HUDEP-2 (cell line): Measurements from ENCODE around the gene SLC15A1.
A peak's percentile ranks its signal among the peaks of the same experiment; 100 is the strongest.

Experiments
- DNase-seq, 76 experiments: peaks; one replicate each; lab custom pipeline; 2025; ENCODE audit not compliant: unreplicated experiment in 76 of 76; lab: John Stamatoyannopoulos, UW

The SLC15A1 gene, protein sequence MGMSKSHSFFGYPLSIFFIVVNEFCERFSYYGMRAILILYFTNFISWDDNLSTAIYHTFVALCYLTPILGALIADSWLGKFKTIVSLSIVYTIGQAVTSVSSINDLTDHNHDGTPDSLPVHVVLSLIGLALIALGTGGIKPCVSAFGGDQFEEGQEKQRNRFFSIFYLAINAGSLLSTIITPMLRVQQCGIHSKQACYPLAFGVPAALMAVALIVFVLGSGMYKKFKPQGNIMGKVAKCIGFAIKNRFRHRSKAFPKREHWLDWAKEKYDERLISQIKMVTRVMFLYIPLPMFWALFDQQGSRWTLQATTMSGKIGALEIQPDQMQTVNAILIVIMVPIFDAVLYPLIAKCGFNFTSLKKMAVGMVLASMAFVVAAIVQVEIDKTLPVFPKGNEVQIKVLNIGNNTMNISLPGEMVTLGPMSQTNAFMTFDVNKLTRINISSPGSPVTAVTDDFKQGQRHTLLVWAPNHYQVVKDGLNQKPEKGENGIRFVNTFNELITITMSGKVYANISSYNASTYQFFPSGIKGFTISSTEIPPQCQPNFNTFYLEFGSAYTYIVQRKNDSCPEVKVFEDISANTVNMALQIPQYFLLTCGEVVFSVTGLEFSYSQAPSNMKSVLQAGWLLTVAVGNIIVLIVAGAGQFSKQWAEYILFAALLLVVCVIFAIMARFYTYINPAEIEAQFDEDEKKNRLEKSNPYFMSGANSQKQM

DNA sequence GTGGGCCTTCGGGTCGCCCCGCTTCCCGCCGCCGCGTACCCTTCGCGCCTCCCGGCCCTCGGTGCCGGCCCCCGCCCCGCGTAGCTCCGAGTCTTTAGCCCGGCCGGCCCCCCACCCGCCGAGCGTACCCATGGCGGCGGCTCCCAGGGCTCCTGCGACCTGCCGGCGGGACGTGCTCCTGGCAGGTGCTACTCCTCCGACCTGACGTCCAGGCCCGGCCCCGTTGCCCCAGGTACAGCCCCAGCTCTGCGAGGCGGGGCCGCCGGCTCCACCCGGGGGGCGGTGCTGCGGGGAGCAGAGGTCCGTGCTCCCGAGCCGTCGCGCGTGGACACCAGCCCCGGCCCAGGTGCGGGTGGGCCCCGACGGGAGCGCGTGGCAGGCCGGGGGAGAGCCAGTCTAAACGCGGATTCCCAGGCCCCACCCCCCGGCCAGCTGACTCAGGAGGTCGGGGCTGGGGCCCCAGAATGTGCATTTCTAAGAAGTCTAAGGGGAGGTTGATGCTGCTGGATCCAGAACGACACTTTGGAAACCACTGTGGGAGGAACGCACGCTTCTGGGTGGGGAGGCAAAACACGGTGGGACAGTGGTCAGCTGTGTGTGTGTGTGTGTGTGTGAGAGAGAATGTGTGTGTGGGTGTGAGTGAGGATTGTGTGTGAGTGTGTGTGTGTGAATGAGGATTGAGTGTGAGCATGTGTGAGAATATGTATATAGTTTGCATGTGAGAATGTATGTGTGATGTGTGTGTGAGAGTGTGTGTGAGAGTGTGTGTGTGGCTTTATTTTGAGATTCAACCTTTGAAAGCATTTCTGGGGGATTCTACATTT is at the start of gene SLC15A1:
TSS of gene SLC15A1 (minus strand) at position 206 of the 824 bp plus-strand sequence. CDS start at position 132, 74 bp downstream.
- DNase-seq = no peak

DNA sequence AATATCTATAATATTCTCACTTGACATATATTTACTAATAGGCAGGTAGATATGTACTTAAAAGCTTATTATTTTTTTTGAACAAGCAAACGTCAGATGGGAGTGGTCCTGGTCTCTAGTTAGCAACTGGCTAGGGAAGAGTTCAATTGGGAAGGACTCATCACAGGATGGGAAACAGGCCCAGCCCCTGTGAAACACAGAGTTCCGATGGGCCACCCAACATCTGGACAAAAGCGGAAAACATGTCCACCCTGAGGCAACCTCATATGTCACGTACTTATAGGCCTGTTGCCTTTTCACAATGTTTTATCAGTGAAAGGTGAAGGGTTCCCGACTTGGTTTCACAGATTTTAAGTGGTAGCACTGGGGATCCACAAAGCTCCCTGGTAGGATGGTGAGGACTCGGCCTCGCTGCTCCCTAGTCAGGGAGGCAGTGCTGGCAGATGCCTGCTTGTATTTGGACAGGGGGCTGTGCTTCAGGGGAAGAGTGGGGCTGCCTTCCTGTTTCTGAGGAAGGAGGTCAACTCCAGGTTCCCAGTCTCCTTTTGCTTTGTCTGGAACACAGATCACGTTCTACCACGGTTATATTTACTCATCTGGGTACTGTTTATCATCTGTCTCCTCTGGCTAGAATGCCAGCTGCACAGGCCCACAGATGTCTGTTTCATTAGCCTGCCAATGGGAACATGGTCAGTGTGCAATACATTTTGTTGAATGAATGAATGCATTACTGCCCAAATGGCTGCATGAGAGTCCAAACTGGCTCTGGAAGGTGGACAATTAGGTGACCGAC is 49.4 kb upstream of the SLC15A1 start:
- no peak for DNase-seq

DNA sequence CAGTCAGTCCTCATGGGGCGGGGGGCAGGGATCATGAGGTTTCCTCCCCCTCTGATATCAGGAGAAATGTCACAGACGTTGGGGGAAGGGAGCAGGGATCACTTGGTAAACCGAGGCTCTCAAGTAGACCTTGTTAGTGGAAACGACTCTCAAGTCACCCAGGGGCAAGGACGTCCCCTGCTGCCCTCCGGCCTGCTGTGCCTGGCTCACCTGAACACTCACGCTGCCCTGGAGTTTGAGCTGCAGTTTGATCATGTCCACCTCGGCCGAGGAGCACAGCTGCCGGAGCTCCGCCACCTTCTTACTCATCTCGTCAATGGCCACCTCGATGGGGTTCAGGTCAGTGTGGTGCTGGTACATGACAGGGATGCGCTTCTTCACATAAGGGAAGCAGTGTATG is 47.6 kb upstream of the SLC15A1 start:
- no peak for DNase-seq

DNA sequence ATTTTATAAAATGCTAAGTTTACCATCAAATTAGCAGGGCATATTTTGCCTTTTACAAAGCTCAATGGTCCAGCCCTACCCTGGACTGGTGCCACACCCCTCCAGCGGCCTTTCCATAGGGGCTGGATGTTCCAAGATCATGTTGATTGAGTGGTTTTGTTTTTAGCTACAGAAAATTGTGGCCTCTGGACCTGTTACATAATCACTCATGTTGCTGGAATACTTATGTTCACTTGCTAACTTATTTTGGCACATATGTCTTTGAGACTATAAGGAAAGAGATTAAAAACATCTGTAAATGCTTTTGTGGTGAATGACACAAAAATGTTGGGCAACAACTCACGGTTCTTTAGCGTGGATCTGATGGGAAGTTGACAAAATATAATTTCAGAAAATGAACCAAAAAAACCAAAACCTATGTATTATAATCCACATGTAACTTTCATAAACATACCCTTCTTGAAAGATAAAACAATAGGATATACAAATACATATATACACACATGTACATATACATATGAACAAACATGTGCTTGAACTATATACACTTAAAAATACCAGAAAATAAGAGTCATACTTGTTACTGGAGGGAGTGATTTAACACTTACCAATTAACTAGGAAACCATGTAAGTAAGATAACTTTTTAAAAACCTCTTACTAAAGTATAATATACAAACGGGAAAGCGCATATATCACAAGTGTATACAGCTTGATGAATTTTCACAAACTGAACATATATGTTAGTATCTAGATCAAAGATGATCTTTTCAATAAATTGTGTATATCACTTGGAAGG is 46.6 kb upstream of the SLC15A1 start:
- no peak for DNase-seq

DNA sequence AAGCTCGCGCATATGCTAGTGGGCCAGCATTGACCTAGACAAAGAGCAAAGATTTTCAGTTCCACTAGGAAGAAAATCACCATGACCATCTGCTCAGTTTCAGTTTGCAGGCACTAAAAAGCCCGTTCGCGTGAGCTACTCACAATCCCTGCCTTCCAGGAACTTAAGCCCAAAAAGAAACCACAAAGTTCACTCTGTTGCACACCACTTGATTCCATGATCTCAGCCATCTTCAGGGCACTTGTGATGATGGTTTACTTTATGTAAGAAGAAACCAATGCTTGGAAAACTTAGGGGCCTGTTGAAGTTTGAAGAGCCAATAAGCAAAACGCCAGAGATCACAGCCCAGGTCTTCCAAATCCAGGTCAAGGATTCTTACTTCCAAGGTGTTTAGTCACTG is 45.0 kb upstream of the SLC15A1 start:
- DNase-seq = no peak

DNA sequence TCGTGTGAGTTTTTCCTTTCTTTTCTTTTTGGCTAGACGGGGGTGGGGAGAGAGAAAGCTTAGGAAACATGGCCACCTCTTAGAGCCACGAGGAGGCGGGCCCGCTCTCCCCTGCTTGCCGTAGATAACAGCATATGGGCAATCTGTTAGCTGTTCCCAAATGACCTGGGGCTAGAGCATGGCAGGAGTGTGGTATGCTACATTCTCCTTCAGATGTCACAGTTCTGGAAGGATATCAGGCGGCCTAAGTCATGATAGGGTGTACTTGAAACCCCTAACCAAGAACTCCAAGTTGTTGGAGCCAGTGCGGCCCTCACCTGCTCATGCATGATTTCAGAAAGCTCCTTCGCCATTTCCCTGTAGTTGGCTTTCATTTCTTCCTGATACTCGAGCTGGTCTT is 44.3 kb upstream of the SLC15A1 start:
- DNase-seq = peak in 41 of 76 experiments; percentile 2 to 58 (median 22)

DNA sequence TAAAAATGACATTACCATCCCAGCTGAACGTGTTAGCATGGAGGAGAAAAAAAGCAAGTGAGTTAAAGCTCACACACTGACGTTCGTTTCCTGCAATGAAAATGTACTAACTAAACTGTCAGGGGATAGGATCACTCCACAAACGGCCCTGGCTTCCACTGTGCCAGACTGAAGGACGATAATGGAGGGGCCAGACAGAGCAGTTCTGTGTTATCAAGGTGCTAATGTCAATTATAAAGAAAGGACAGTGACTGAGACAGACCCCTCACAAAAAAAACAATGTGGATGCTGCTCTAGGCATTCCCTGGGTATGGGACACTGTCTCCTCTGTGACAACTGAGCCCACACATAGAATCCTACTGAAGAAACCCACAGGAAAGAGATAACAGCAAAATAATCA is 43.7 kb upstream of the SLC15A1 start:
- no peak for DNase-seq

DNA sequence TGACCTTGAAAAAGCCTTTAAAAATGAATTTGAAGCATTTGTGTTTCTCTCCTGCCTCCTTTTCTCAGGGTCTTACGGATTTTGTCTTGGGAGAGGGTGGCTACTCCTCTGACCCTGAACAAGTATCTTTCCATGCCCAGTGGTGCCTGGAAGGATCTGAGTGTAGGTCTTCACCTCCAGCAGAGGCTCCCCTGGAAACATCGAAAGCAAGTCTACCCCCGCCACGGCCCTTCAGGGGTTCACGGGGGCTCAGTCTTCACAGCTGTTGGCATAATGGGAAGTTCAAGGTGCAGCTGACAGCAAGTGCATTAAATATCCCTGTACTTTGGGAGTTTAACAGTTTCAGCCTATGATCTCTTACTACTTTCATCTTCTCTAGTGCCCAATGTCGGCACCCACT is 42.7 kb upstream of the SLC15A1 start:
- no peak for DNase-seq

DNA sequence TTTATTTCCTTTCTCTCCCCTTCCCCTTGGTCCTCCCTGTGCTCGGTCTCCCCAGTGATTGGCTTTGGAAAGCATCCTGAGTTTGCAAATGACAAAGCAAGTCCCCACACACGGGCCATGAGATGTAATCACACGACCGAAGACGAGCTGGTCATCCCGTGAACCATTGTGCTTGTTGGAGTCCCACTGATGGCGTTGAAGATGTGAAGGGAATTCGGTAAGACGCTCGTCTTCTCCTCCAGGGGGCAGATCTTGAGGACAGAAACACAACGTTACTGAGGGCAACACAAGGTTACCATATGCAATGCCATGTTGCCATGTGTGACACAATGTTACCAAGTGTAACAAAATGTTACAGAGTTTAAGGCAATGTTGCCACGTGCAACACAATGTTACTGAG is 42.0 kb upstream of the SLC15A1 start:
- DNase-seq = no peak

DNA sequence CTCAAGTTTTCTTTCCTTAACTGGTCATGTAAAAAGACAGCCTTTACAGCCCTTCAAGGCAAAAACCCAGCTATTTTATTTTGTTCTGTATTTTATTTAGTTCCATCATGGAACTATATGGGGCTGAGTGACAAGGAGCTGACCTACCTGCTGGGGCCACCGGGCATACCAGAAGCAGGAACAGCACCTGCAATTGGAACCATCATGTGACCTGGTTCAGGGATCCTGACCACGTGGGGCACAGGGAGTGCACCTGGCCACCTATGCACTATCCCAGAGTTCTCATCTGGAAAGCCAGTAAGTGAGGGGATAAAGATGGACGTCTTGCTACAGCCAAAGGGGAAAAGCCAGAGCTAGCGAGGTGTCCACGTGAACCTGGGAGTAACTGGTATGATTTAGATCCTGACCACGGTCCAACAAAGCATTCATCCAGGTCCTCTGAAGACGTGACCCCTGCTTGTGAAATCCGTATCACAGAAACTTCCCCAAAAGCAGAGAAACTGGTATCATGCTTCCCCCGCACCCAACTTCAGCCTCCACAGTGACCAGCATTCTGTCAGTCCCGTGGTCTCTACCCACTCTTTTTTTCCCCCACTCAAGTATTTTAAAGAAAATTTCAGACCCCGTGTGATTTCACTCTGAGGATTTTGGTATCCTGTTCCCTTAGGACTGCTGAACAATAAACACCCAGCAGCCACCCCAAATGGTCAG is 40.5 kb upstream of the SLC15A1 start:
- DNase-seq = no peak

DNA sequence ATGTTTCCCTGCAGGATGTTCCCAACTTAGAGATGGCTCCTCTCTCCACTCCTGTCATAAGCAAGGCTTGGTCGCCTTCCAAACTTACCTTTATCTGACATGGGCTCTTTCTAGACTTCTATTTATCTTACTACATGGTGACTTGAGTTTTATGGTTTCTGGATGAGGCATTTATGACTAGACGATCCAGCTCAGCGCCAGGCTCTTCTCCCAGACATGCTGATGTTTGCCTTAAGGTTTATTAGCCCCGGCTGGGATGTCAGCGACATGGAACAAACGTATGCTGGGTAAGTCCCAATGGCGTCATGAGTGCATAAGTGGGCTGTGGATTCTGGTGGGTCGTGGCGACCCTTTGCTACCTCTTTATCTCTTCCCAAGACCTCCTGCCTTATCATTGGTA is 39.8 kb upstream of the SLC15A1 start:
- DNase-seq = no peak

DNA sequence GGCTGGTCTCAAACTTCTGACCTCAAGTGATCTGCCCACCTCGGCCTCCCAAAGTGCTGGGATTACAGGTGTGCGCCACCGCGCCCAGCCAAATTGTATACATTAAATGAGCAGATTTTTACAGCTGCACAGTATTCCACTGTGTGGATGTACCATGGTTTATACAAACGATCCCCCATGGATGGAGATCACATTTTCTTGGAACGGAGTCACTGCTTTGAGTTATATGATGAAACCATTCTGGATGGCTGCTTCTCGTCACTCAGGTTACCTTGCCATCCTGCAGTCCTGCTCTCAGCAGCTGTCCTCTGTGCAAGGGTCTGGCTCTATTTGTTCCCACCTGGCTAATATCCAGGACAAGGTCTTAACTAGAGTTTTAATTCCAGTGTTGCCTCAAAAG is 39.1 kb upstream of the SLC15A1 start:
- no peak for DNase-seq

DNA sequence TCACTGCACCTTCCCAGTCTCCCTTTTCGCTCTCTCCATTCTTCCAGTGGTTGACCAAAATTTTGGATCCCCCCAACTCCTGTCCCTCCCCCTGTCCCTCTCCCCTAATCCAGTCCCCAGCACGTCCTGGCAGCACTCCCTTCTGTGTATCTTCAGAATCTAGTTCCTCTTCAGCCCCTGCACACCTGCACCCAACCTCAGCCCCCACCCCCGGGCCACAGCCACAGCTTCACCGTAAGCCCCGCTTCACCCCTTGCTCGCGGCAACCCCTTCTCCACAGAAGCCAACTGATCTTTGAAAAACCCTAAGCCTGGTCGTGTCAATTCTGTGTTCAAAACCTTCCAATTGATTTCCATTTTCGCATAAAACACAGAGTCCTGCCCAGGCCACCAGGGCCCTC is 35.5 kb upstream of the SLC15A1 start:
- no peak for DNase-seq

DNA sequence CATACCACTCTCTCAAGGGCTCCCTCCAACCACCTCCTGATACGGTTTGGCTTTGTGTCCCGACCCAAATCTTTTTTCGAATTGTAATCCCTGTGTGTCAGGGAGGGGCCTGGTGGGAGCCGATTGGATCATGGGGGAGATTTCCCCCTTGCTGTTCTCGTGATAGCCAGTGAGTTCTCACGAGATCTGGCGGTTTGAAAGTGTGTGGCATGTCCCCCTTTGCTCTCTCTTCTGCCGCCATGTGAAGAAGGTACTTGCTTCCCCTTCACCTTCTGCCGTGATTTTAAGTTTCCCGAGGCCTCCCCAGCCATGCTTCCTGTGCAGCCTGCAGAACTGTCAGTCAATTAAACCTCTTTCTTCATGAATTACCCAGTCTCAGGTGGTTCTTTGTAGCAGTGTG is 34.7 kb upstream of the SLC15A1 start:
- DNase-seq = no peak

DNA sequence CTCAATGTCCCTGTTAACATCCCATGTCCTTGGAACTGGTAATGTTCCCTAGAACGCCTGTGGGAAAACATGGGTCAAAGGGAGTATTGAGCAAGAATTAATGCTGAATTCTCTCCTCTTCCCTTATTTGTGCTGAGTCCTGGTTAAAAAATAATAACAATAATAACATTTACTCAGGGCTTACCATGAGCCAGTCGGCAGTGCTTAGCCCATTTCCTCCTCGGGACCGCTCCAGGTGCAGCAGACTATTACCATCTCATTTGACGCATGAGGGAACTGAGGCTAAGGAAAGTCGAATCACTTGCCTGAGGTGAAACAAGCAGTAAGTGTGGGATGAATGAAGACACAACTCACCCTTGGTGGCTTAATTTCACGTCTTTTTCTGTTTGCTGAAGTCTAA is 33.6 kb upstream of the SLC15A1 start:
- no peak for DNase-seq

DNA sequence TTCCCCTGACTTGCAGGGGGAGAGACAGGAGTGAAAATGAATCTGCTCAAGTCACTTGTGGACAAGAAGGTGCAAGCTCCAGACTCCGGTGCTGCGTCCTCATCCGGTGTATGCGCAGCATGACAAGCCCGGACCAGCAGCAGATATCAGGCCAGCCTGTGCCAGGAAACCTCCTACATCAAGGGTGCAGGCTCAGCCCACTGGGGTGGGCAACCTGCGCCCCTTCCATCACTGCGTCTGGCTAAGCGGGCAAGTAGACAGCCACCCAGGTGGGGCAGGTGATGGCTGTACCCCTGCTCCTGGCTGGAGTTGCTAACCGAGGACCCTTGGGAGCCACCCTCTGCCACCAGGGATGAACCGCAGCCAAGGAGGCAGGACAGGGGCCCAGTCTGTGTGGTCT is 32.9 kb upstream of the SLC15A1 start:
- DNase-seq = no peak

DNA sequence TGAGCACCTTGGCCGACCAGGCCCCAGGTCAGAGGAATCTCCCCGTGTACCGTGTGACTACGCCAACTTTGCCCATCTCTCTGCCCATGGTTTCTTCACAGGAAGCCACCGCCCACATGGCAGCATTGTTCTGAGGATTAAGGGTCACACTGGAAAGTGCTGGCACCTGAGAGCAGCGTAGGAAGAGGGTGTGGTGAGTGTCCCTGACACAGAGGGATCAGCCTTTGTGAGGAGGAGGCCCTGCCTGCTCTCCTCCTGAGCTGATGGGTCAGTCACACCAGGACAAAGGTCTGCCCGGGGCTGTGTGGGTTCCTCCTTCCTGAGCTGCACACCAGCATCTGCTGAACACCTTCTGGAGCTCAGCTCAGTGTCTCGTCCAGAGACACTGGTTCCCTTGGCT is 32.2 kb upstream of the SLC15A1 start:
- no peak for DNase-seq

DNA sequence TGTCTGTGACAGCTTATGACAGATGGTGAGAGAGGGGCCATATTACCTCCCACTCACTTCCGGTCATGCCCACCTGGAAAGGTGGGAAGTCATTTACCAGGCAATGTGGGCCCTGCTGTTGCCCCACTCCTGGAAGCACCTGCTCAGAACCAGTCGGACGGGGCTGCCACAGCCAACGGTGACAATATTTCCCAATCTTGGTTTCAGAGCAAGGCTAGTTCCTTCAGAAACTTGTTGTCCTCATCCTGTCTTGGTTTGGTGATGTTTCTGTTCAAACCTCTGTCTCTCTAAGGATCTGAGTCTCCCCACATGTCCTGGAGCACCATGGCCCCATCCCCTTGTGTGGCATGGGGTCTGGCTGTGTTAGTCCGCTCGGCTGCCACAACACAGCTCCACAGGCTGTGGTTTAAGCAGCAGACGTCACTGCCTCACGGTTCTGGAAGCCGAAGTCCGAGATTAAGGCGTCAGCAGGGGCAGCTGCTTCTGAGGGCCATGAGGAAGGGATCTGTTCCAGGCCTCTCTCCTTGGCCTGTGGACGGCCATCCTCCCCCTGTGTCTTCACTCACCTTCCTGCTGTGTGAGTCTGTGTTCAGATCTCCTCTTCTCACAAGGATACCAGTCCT is 31.5 kb upstream of the SLC15A1 start:
- no peak for DNase-seq

DNA sequence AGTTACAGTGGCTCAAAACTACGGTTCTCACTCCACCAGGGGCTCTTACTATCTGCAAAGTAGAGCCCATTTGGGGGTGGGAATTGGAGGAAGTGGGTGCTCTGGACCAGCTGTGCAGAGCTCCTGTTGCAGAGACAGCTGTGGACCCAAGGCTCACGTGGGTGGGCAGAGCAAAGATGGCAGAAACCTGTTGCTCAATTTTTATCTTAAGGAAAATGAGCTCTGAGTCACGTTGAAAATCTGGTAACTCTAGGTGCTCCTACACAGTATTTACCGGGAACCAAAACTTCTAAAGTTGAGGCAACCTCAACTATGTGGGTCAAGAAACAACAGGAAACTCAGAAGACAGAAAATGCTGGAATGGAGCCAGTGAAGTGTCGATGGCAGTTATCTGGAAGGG is 30.2 kb upstream of the SLC15A1 start:
- no peak for DNase-seq
